GM12801 (cell line): ENCODE data around the gene BLTP3B.

Experiments
- CTCF ChIP-seq: IDR thresholded peaks from one replicate; pipeline ENCODE4 v1.5.1; 2011; ENCODE audit warnings: control low read depth; ENCODE audit not compliant: insufficient read length; ENCODE audit errors: extremely low read depth

The BLTP3B gene

GRCh38 chr12:100142851-100143559, at the start of gene BLTP3B:
Gene BLTP3B, minus strand, starts transcription at chr12:100142874. Its CDS starts 239 bp downstream, at chr12:100142635.
- no peak for TF ChIP-seq CTCF

- TF ChIP-seq CTCF: no peak
Measured at GRCh38 chr12:100189636-100190394, 47.1 kb upstream of the BLTP3B start.

- TF ChIP-seq CTCF: no peak
Measured at GRCh38 chr12:100187857-100188519, 45.3 kb upstream of the BLTP3B start.

GRCh38 chr12:100187068-100187467, 44.4 kb upstream of the BLTP3B start:
- no peak for TF ChIP-seq CTCF

GRCh38 chr12:100186071-100186470, 43.4 kb upstream of the BLTP3B start:
- no peak for TF ChIP-seq CTCF

GRCh38 chr12:100185361-100185894, 42.8 kb upstream of the BLTP3B start:
- no peak for TF ChIP-seq CTCF

- no peak for TF ChIP-seq CTCF
Measured at GRCh38 chr12:100184549-100185145, 42.0 kb upstream of the BLTP3B start.
